GM21447 (cell line): ENCODE data around the gene SMG6.
"Not testable (repeated sequence)": the region's sequence is repeated elsewhere in the genome, so short reads cannot be mapped to it uniquely, and the experiment has no call there.

Source experiments
- ATAC-seq: cut with Tn5 transposase; IDR thresholded peaks from one replicate; pipeline ENCODE4 v1.9.1; 2021; ENCODE audit not compliant: unreplicated experiment

The SMG6 gene

GRCh38 chr17:2303204-2304188 lies at the start of gene SMG6, which contains the start of gene SRR:
TSS of gene SMG6 (minus strand) at chr17:2303785. CDS start at chr17:2303720, 65 bp downstream.
TSS of gene SRR (plus strand) at chr17:2303950. CDS start at chr17:2315561, 11,611 bp downstream.
- peak; percentile 71 for ATAC-seq

- no peak for ATAC-seq
Observed at GRCh38 chr17:2351269-2351668, 47.7 kb upstream of the SMG6 start.

GRCh38 chr17:2347805-2348685 lies 44.5 kb upstream of the SMG6 start:
- no peak for ATAC-seq

- ATAC-seq = no peak
Observed at GRCh38 chr17:2346475-2346874, 42.9 kb upstream of the SMG6 start.

GRCh38 chr17:2344528-2344927 lies 40.9 kb upstream of the SMG6 start:
- no peak for ATAC-seq

GRCh38 chr17:2343421-2343820 lies 39.8 kb upstream of the SMG6 start:
- ATAC-seq = no peak

GRCh38 chr17:2338315-2338657 lies 34.7 kb upstream of the SMG6 start:
- no peak for ATAC-seq

GRCh38 chr17:2337544-2338314 lies 34.1 kb upstream of the SMG6 start:
- no peak for ATAC-seq

GRCh38 chr17:2336852-2337543 lies 33.4 kb upstream of the SMG6 start, which contains the start of gene SGSM2:
TSS of gene SGSM2 (plus strand) at chr17:2337501. CDS start at chr17:2337689, 188 bp downstream.
- peak; percentile 29 for ATAC-seq

- ATAC-seq = peak; percentile 85
Observed at GRCh38 chr17:2336215-2336851, 32.7 kb upstream of the SMG6 start, which contains the start of gene TSR1. TSS of gene TSR1 (minus strand) at chr17:2336457. CDS start at chr17:2336427, 30 bp downstream.

- ATAC-seq = no peak
Observed at GRCh38 chr17:2335726-2336214, 32.2 kb upstream of the SMG6 start.

- ATAC-seq = no peak
Observed at GRCh38 chr17:2331303-2331702, 27.7 kb upstream of the SMG6 start.

- ATAC-seq = no peak
Observed at GRCh38 chr17:2323629-2324314, 20.2 kb upstream of the SMG6 start.

- no peak for ATAC-seq
Observed at GRCh38 chr17:2321399-2321798, 17.8 kb upstream of the SMG6 start.

GRCh38 chr17:2319051-2319450 lies 15.5 kb upstream of the SMG6 start:
- no peak for ATAC-seq

- no peak for ATAC-seq
Observed at GRCh38 chr17:2317796-2318195, 14.2 kb upstream of the SMG6 start.

GRCh38 chr17:2316916-2317205 lies 13.3 kb upstream of the SMG6 start:
- not testable (repeated sequence) for ATAC-seq

GRCh38 chr17:2312736-2313135 lies 9.2 kb upstream of the SMG6 start:
- ATAC-seq = no peak
